Fibroblast of lung (primary cell): ENCODE measurements around the gene CACNB4.

Experiments used
- EZH2 ChIP-seq: IDR thresholded peaks from 2 replicates; pipeline ENCODE4 v1.5.1; 2012; ENCODE audit warnings: low read length, control low read depth, mild to moderate bottlenecking; ENCODE audit errors: missing control alignments
- TF ChIP-seq, protein P1 (sequence below), 2 donors: IDR thresholded peaks in 1 of 2; conservative IDR thresholded peaks in 1 of 2; 1 replicate in 1 of 2; 2 replicates in 1 of 2; pipeline ENCODE4 v1.5.1; 2011 to 2012; ENCODE audit warnings: low read length in 2 of 2, control low read depth in 1 of 2, inconsistent platforms in 1 of 2, low read depth in 1 of 2, mild to moderate bottlenecking in 1 of 2

DNA sequence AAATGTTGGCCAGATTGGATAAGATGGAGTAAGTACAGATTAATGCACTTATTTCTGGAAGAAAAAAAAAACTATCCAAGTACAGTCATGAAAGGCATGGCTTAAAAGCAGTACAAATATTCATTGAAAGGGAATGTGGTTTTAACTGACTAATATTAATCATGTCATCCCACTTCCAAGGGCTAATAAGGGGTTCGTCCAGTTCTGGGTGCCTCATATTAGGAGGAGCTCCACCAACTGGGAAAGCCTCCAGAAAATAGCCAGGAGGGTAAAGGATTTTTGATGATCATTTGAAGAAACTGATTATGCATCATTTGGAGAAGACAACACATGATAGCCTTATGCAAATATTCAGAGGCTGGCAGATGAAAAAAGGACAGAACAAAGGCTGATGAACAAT lies 155.4 kb downstream of the CACNB4 start:
- TF ChIP-seq, protein P1, sequence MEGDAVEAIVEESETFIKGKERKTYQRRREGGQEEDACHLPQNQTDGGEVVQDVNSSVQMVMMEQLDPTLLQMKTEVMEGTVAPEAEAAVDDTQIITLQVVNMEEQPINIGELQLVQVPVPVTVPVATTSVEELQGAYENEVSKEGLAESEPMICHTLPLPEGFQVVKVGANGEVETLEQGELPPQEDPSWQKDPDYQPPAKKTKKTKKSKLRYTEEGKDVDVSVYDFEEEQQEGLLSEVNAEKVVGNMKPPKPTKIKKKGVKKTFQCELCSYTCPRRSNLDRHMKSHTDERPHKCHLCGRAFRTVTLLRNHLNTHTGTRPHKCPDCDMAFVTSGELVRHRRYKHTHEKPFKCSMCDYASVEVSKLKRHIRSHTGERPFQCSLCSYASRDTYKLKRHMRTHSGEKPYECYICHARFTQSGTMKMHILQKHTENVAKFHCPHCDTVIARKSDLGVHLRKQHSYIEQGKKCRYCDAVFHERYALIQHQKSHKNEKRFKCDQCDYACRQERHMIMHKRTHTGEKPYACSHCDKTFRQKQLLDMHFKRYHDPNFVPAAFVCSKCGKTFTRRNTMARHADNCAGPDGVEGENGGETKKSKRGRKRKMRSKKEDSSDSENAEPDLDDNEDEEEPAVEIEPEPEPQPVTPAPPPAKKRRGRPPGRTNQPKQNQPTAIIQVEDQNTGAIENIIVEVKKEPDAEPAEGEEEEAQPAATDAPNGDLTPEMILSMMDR (conservative IDR thresholded peaks at IDR 0.05 in 1 of 2, IDR thresholded peaks at IDR 0.05 in 1 of 2; ENCODE audit: low read depth in 1 of 2, low read length in 2 of 2) = no peak
- TF ChIP-seq EZH2 = no peak
